Panc1 (cell line): ENCODE data around the gene PTPN18. TPM values are rescaled to one million over a fixed set of nuclear protein-coding genes. Genes with fewer than 3 reads are reported as not detected.

Experiments used
- ATAC-seq: fragments of 200-7000 bp; cut with Tn5 transposase; 2 replicates; pipeline ENCODE4 v1.9.1; 2020; ENCODE audit warnings: mild to moderate bottlenecking, moderate library complexity
- BruUV-seq: library from RNA; stranded (reverse); fragments of 400-500 nt; replicated peaks from 2 replicates; lab custom pipeline; 2021; lab: Mats Ljungman, UMichigan
- CTCF ChIA-PET: fragments of 300-600 bp; sonication (Branson Sonifier 250); formaldehyde crosslinking; loops from one replicate; lab custom pipeline; 2022; ENCODE audit warnings: antibody characterized with exemption; lab: Charles Lee
- POLR2A ChIA-PET: fragments of 300-600 bp; sonication (Branson Sonifier 250); formaldehyde crosslinking; loops from one replicate; lab custom pipeline; 2022; ENCODE audit warnings: antibody characterized with exemption; lab: Charles Lee
- DNase-seq: peaks from one replicate; pipeline ENCODE4 v3.0.0-alpha.2; 2010; ENCODE audit warnings: low read depth, low spot score
- H3K27ac ChIP-seq: 2 replicates; pipeline ENCODE4 v1.5.1; 2011; ENCODE audit warnings: mild to moderate bottlenecking, low read length, inconsistent platforms
- H3K27me3 ChIP-seq: fragments of 200-500 bp; sonication (Bioruptor generic); 2 replicates; pipeline ENCODE4 v1.6.0; 2014; ENCODE audit warnings: low read length, inconsistent platforms; ENCODE audit not compliant: control insufficient read depth, insufficient read depth
- H3K36me3 ChIP-seq: fragments of 200-500 bp; sonication (Bioruptor generic); 2 replicates; pipeline ENCODE4 v1.5.1; 2014; ENCODE audit warnings: inconsistent platforms, mild to moderate bottlenecking, low read length, moderate library complexity; ENCODE audit not compliant: control insufficient read depth, insufficient read depth
- H3K4me1 ChIP-seq: 2 replicates; pipeline ENCODE4 v1.5.1; 2011; ENCODE audit warnings: inconsistent platforms, mild to moderate bottlenecking, low read length, moderate library complexity; ENCODE audit not compliant: control insufficient read depth, insufficient read depth
- H3K4me3 ChIP-seq, 2 experiments: 2 replicates each; pipeline ENCODE4 v1.5.1; 2011 to 2012; ENCODE audit warnings: low read depth in 2 of 2, low read length in 2 of 2, mild to moderate bottlenecking in 2 of 2, inconsistent platforms in 1 of 2, moderate library complexity in 1 of 2
- H3K9me3 ChIP-seq: fragments of 200-500 bp; sonication (Bioruptor generic); 2 replicates; pipeline ENCODE4 v1.5.1; 2014; ENCODE audit warnings: low read depth, mild to moderate bottlenecking, inconsistent platforms, low read length, moderate library complexity; ENCODE audit not compliant: control insufficient read depth, insufficient read depth
- CTCF ChIP-seq: fragments of 450-650 bp; IDR thresholded peaks from 2 replicates; pipeline ENCODE4 v1.5.1; 2017; ENCODE audit warnings: mild to moderate bottlenecking
- POLR2AphosphoS5 ChIP-seq: IDR thresholded peaks from 2 replicates; pipeline ENCODE4 v1.6.1; 2012; ENCODE audit warnings: mild to moderate bottlenecking, low read depth, low read length, moderate library complexity
- SIN3A ChIP-seq: IDR thresholded peaks from 2 replicates; pipeline ENCODE4 v1.6.1; 2012; ENCODE audit warnings: low read depth, mild to moderate bottlenecking, low read length, moderate library complexity, borderline replicate concordance; ENCODE audit not compliant: insufficient read depth
- TCF7L2 ChIP-seq: IDR thresholded peaks from 2 replicates; pipeline ENCODE4 v1.6.1; 2011; ENCODE audit warnings: mild to moderate bottlenecking, low read depth, low read length, inconsistent platforms
- in situ Hi-C: cut with HindIII; loops from 2 replicates; pipeline ENCODE4 v1.10.0; 2016; ENCODE audit warnings: low sequenced_read_pairs, low pct_unique_long_range_greater_than_20kb
- intact Hi-C: fragments of 100-400 bp; cut with micrococcal nuclease; formaldehyde crosslinking; loops from one replicate; pipeline ENCODE4 v1.10.0; 2022; ENCODE audit not compliant: unreplicated experiment
- total RNA-seq: library from RNA; stranded (reverse); gene quantifications from one replicate; pipeline ENCODE4 v1.2.1, GENCODE V29; 2021; ENCODE audit not compliant: unreplicated experiment
- TF ChIP-seq, protein P1 (sequence below), 2 experiments: IDR thresholded peaks; 2 replicates each; pipeline ENCODE4 v1.6.1; 2011 to 2012; ENCODE audit warnings: low read depth in 2 of 2, control low read depth in 1 of 2, low read length in 1 of 2, mild to moderate bottlenecking in 1 of 2, moderate library complexity in 1 of 2; ENCODE audit not compliant: insufficient read depth in 1 of 2

The PTPN18 gene
- total RNA-seq, 1 experiment from 2014 or later, result 35.3 TPM

- no TSS peak for BruUV-seq
- H3K9me3 ChIP-seq, result no peaks in the 10 kb centered on the region
- no peak for DNase-seq
- intact Hi-C loops, result no loop called here
- H3K4me1 ChIP-seq, result peaks cover 17% of the 10 kb centered on the region
- peaks cover 2% of the 10 kb centered on the region; the same call in 1 of the 2 replicates for H3K36me3 ChIP-seq
- no peak overlapping the region for H3K4me3 ChIP-seq
- in situ Hi-C loops, result no loop called here
- no peak for TF ChIP-seq POLR2AphosphoS5
- TF ChIP-seq TCF7L2, result no peak
- no peak for TF ChIP-seq CTCF
- TF ChIP-seq, protein P1, sequence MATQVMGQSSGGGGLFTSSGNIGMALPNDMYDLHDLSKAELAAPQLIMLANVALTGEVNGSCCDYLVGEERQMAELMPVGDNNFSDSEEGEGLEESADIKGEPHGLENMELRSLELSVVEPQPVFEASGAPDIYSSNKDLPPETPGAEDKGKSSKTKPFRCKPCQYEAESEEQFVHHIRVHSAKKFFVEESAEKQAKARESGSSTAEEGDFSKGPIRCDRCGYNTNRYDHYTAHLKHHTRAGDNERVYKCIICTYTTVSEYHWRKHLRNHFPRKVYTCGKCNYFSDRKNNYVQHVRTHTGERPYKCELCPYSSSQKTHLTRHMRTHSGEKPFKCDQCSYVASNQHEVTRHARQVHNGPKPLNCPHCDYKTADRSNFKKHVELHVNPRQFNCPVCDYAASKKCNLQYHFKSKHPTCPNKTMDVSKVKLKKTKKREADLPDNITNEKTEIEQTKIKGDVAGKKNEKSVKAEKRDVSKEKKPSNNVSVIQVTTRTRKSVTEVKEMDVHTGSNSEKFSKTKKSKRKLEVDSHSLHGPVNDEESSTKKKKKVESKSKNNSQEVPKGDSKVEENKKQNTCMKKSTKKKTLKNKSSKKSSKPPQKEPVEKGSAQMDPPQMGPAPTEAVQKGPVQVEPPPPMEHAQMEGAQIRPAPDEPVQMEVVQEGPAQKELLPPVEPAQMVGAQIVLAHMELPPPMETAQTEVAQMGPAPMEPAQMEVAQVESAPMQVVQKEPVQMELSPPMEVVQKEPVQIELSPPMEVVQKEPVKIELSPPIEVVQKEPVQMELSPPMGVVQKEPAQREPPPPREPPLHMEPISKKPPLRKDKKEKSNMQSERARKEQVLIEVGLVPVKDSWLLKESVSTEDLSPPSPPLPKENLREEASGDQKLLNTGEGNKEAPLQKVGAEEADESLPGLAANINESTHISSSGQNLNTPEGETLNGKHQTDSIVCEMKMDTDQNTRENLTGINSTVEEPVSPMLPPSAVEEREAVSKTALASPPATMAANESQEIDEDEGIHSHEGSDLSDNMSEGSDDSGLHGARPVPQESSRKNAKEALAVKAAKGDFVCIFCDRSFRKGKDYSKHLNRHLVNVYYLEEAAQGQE (IDR thresholded peaks at IDR 0.05; ENCODE audit: insufficient read depth in 1 of 2, low read depth in 2 of 2, low read length in 1 of 2), result no peak
- no peak for TF ChIP-seq SIN3A
- ChIA-PET POLR2A (no interaction called here), CTCF (no interaction called here)
- H3K27me3 ChIP-seq, result no peaks in the 10 kb centered on the region
- H3K27ac ChIP-seq, result no peak overlapping the region
- ATAC-seq, result no peak
Observed at GRCh38 chr2:130352237-130352636, 3.6 kb upstream of the PTPN18 start.

DNA sequence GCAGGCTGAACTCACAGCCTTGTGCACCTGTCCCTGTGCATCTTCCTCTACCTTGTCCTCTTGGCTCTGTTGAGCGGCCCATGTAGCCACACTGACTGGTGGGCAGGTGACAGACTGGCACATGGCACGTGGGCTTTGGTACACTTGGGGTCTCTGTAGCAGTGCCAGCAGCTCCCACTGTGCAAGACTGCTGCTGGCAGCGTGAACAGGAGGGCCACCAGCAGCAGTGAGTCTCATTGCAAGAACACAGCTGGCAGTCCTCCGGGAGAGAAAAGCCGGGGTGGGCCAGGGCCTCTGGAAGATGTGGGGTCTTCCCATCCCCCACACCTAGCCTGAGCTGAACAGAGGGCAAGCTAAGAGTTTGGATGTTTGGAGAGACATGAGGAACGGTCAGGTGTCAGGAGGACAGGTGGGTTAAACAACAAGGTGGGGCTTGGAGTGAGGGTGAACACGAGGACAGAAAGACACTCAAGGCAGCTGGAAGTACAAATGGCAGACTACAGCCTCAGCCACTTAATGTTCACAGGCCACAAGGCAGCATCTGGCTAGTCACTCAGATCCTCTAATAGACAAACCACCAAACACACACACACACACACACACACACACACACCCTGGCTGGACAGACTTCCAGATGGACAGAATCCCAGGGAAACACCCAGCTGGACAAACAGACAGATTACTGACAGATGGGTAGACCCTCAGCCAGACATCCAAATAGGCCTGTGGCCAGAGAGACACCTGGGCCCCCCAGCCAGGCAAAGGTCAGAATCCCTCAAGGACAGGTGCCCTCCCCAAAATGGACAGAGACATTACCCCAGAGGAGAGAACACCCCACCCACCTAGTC lies 2.3 kb upstream of the PTPN18 start:
- DNase-seq (no peak), ATAC-seq (no peak)
- CTCF ChIA-PET, result no interaction called here
- no peaks in the 10 kb centered on the region for H3K36me3 ChIP-seq
- BruUV-seq, result no TSS peak
- POLR2A ChIA-PET, result no interaction called here
- intact Hi-C loops, result no loop called here
- H3K4me3 ChIP-seq, result no peak overlapping the region
- H3K27ac ChIP-seq, result no peak overlapping the region
- TF ChIP-seq TCF7L2, result no peak
- TF ChIP-seq POLR2AphosphoS5, result no peak
- TF ChIP-seq, protein P1 (IDR thresholded peaks at IDR 0.05; ENCODE audit: insufficient read depth in 1 of 2, low read depth in 2 of 2, low read length in 1 of 2), result no peak
- TF ChIP-seq SIN3A, result no peak
- TF ChIP-seq CTCF, result no peak
- peaks cover 17% of the 10 kb centered on the region for H3K4me1 ChIP-seq
- no peaks in the 10 kb centered on the region for H3K9me3 ChIP-seq
- in situ Hi-C loops, result no loop called here
- H3K27me3 ChIP-seq, result no peaks in the 10 kb centered on the region
